Tibial nerve (tissue), 4 donors: ENCODE measurements around the gene ACAA1. TPM values are rescaled to one million over a fixed set of nuclear protein-coding genes. Genes with fewer than 3 reads are reported as not detected.

ENCODE experiments used
- DNase-seq, 2 donors: peaks; one replicate each; pipeline ENCODE4 v3.0.0-alpha.2; 2019; ENCODE audit warnings: low spot score in 2 of 2
- H3K27ac ChIP-seq, 4 donors: fragments of 200-600 bp; sonication (generic) in 3 of 4; one replicate each; pipeline ENCODE4 v1.5.1; 2017 to 2019; ENCODE audit warnings: mild to moderate bottlenecking in 1 of 4
- H3K27me3 ChIP-seq, 2 donors: fragments of 200-600 bp; sonication (generic) in 1 of 2; one replicate each; pipeline versions ENCODE4 v1.5.1 to v1.6.0; 2017 to 2019
- H3K36me3 ChIP-seq, 3 donors: fragments of 200-600 bp; sonication (generic); one replicate each; pipeline ENCODE4 v1.5.1; 2018 to 2019
- H3K4me1 ChIP-seq, 4 donors: fragments of 200-600 bp; sonication (generic) in 3 of 4; one replicate each; pipeline ENCODE4 v1.5.1; 2017 to 2019
- H3K4me3 ChIP-seq, 4 donors: fragments of 200-600 bp; sonication (generic) in 3 of 4; one replicate each; pipeline ENCODE4 v1.5.1; 2017 to 2019; ENCODE audit warnings: mild to moderate bottlenecking in 1 of 4, moderate library complexity in 1 of 4
- H3K9me3 ChIP-seq, 4 donors: fragments of 200-600 bp; sonication (generic) in 3 of 4; one replicate each; pipeline ENCODE4 v1.5.1; 2017 to 2019
- EP300 ChIP-seq, 2 donors: sonication (generic); formaldehyde crosslinking; IDR thresholded peaks; one replicate each; pipeline ENCODE4 v1.6.1; 2017; ENCODE audit warnings: antibody characterized with exemption in 2 of 2, mild to moderate bottlenecking in 1 of 2
- POLR2A ChIP-seq, 2 donors: fragments of 450-650 bp; IDR thresholded peaks; one replicate each; pipeline ENCODE4 v1.6.1; 2017; ENCODE audit warnings: antibody characterized with exemption in 2 of 2, mild to moderate bottlenecking in 2 of 2, moderate library complexity in 2 of 2
- WGBS, 2 donors: methylation state at CpG; one replicate each; pipeline ENCODE4 v1.1.5; 2018; 5-methylcytosine and 5-hydroxymethylcytosine counted together
- total RNA-seq, 4 donors: library from RNA; depleted of rRNA; stranded (reverse); fragments of >200 nt; gene quantifications; one replicate each; pipeline ENCODE4 v1.1.0, GENCODE V29; 2016
- TF ChIP-seq, protein P1 (sequence below), 5 experiments: fragments of 200-600 bp in 3 of 5; fragments of 450-650 bp in 2 of 5; sonication (generic) in 3 of 5; IDR thresholded peaks; one replicate each; pipeline ENCODE4 v1.5.1; 2016 to 2019; ENCODE audit warnings: antibody characterized with exemption in 5 of 5, mild to moderate bottlenecking in 3 of 5, moderate library complexity in 2 of 5

Gene ACAA1
- total RNA-seq, 4 donors from 2014 or later: 63.9 to 83.3 (median 80.5) TPM

- Histone ChIP-seq H3K4me3 (no peak overlapping the region), H3K36me3 (no peaks in the 10 kb centered on the region), H3K9me3 (peaks cover 0 to 3% (median 0%) of the 10 kb centered on the region in 4 donors), H3K4me1 (no peaks in the 10 kb centered on the region), H3K27me3 (no peaks in the 10 kb centered on the region), H3K27ac (no peak overlapping the region)
- TF ChIP-seq POLR2A (IDR thresholded peaks at IDR 0.05): no peak
- WGBS, 2 donors: 84% methylated on average over 6 of the region's 6 CpGs
- no peak for DNase-seq
Observed at GRCh38 chr3:38110314-38111050, 26.4 kb downstream of the ACAA1 start.

DNA sequence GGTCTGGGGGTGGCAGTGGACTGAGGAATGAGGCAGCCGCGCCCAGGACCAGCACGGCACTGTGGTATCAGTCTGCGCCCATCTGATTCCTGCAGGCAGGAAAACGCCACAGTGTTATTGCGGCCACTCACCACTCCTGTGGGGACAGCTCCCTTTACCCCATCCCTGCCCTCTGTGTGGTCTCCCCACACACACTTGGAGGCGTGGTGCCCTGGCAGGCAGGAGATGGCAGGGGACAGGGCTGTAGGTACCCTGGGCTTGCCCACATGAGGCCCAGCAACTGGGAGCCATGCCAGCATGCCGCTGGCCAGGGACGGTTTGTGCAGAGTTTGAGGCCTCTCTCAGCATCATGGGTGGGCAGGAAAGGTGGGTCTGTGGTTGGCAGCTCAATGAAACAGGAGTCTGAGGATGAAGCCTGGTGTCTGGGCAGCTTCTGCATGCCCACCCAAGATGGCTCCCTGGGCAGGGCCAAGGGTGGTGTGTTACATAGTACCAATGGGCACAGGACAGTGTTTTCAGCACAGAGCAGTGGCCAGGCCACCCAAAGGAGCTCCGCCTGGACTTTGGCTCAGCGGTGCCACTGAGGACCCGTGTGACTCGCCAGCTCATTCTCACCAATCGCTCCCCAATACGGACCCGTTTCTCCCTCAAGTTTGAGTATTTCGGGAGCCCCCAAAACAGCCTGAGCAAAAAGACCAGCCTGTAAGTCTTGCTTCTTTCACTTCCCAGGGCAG lies 27.2 kb downstream of the ACAA1 start:
- no peak for DNase-seq
- H3K9me3 ChIP-seq: peaks cover 0 to 7% (median 0%) of the 10 kb centered on the region in 4 donors
- no peak for TF ChIP-seq EP300 (IDR thresholded peaks at IDR 0.05)
- TF ChIP-seq POLR2A (IDR thresholded peaks at IDR 0.05): no peak
- H3K4me1 ChIP-seq: no peaks in the 10 kb centered on the region
- H3K4me3 ChIP-seq: no peak overlapping the region
- no peaks in the 10 kb centered on the region for H3K27me3 ChIP-seq
- H3K27ac ChIP-seq: no peak overlapping the region
- no peaks in the 10 kb centered on the region for H3K36me3 ChIP-seq
- WGBS, 2 donors: 90 to 94% methylated on average over 11 to 17 of the region's 17 CpGs

- WGBS, 2 donors: 67 to 69% methylated on average over 7 to 9 of the region's 11 CpGs
- no peak overlapping the region for H3K4me3 ChIP-seq
- TF ChIP-seq EP300 (IDR thresholded peaks at IDR 0.05) (no peak), POLR2A (IDR thresholded peaks at IDR 0.05) (no peak)
- TF ChIP-seq, protein P1, sequence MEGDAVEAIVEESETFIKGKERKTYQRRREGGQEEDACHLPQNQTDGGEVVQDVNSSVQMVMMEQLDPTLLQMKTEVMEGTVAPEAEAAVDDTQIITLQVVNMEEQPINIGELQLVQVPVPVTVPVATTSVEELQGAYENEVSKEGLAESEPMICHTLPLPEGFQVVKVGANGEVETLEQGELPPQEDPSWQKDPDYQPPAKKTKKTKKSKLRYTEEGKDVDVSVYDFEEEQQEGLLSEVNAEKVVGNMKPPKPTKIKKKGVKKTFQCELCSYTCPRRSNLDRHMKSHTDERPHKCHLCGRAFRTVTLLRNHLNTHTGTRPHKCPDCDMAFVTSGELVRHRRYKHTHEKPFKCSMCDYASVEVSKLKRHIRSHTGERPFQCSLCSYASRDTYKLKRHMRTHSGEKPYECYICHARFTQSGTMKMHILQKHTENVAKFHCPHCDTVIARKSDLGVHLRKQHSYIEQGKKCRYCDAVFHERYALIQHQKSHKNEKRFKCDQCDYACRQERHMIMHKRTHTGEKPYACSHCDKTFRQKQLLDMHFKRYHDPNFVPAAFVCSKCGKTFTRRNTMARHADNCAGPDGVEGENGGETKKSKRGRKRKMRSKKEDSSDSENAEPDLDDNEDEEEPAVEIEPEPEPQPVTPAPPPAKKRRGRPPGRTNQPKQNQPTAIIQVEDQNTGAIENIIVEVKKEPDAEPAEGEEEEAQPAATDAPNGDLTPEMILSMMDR (IDR thresholded peaks at IDR 0.05): no peak
- H3K9me3 ChIP-seq: peaks cover 0 to 7% (median 0%) of the 10 kb centered on the region in 4 donors
- no peaks in the 10 kb centered on the region for H3K27me3 ChIP-seq
- DNase-seq: no peak
- no peaks in the 10 kb centered on the region for H3K4me1 ChIP-seq
- no peaks in the 10 kb centered on the region for H3K36me3 ChIP-seq
- H3K27ac ChIP-seq: no peak overlapping the region
Observed at GRCh38 chr3:38108649-38109579, 28.0 kb downstream of the ACAA1 start.

GRCh38 chr3:38107911-38108648 lies 28.8 kb downstream of the ACAA1 start:
- Histone ChIP-seq H3K4me1 (no peaks in the 10 kb centered on the region), H3K9me3 (peaks cover 0 to 7% (median 0%) of the 10 kb centered on the region in 4 donors), H3K4me3 (no peak overlapping the region), H3K27ac (no peak overlapping the region), H3K36me3 (no peaks in the 10 kb centered on the region), H3K27me3 (no peaks in the 10 kb centered on the region)
- WGBS, 2 donors: 86 to 89% methylated on average over 4 to 5 of the region's 7 CpGs
- DNase-seq: no peak
- TF ChIP-seq, protein P1 (IDR thresholded peaks at IDR 0.05): no peak
- TF ChIP-seq POLR2A (IDR thresholded peaks at IDR 0.05): no peak
- TF ChIP-seq EP300 (IDR thresholded peaks at IDR 0.05): no peak

DNA sequence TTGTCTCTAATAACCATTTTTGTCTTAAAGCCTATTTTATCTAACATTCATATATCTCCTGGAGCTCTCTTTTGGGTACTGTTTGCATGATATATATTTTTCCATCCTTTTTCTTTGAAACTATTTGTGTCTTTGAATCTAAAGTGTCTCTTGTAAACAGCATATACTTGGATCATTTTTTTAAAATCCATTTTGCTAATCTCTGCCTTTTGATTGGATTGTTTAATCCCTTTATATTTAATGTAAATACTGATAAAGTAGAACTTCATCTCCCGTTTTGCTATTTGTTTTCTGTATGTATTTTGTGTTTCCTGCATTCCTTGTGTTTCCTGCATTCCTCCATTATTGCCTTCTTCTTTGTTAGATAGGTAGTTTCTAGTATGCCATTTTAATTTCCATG lies 31.4 kb downstream of the ACAA1 start:
- Histone ChIP-seq H3K27ac (no peak overlapping the region), H3K4me3 (no peak overlapping the region), H3K36me3 (no peaks in the 10 kb centered on the region), H3K27me3 (no peaks in the 10 kb centered on the region), H3K9me3 (peaks cover 0 to 7% (median 0%) of the 10 kb centered on the region in 4 donors), H3K4me1 (no peaks in the 10 kb centered on the region)
- DNase-seq: no peak
- WGBS, 2 donors: 60 to 67% methylated on average over 1 of the region's 1 CpG
- TF ChIP-seq POLR2A (IDR thresholded peaks at IDR 0.05) (no peak), EP300 (IDR thresholded peaks at IDR 0.05) (no peak)
- TF ChIP-seq, protein P1 (IDR thresholded peaks at IDR 0.05): no peak
